Measurements from ENCODE around the gene ABCF1.

The ABCF1 gene

DNA sequence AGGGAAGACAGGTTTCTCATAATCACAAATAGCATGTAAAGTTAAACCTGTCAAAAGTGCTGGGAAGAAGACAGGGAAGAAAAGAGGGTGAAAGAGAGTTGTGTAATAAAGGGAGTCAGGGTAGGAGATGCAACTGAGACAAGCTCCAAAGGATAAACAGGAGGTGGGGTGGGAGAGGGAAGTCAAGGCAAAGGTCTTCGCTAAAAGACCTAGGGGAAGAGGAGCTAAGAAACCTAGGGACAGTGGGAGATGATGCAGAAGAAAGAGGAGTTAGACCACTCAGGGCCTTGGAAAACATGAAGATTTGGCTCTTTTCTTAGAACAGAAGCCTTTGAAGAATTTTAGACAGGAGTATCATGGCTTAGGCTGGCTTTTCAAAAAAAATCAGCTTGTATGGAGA, 7.1 kb upstream of the ABCF1 start:
- peaks cover 27 to 51% (median 43%) of the 10 kb centered on the region in 11 experiments for H3K36me3 ChIP-seq
- H3K4me2 ChIP-seq, result no peak overlapping the region
- no peak overlapping the region for H3K9ac ChIP-seq
- TF ChIP-seq Cebpa-rat (IDR thresholded peaks at IDR 0.05), result no peak
- H3K9me3 ChIP-seq (replicated peaks in 1 of 11), result no peaks in the 10 kb centered on the region
- no peak overlapping the region for H3K27ac ChIP-seq
- H3K27me3 ChIP-seq, result no peaks in the 10 kb centered on the region
- peaks cover 1 to 9% (median 4%) of the 10 kb centered on the region in 10 experiments; a peak in 16 of 20 replicates for H3K4me1 ChIP-seq
- H4K20me1 ChIP-seq, result peaks cover 0 to 23% (median 7%) of the 10 kb centered on the region in 11 experiments; a peak in 6 of 22 replicates
- H3K4me3 ChIP-seq, result no peak overlapping the region

DNA sequence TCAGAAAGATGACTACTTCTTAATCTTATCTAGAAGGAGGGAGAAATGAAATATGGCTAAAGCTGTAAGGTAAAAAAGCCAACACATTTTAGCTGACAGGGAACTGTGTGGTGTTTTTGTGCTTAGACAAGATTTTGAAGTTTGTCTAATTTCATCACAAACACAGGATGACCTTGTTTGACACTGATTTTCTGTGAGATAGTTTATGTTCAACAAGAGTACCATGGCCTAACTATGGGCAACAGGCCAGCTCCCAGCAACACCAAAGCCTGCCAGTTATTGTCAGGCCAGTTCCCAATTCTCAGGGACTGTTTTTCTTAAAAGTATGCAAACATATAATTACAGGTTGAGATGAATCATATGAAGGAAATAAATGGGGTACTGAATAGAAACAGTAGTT, 5.5 kb upstream of the ABCF1 start:
- H3K4me1 ChIP-seq, result peaks cover 10 to 21% (median 14%) of the 10 kb centered on the region in 10 experiments
- no peak overlapping the region for H3K9ac ChIP-seq
- no peak for TF ChIP-seq Cebpa-rat (IDR thresholded peaks at IDR 0.05)
- H3K9me3 ChIP-seq (replicated peaks in 1 of 11), result no peaks in the 10 kb centered on the region
- H3K4me3 ChIP-seq, result no peak overlapping the region
- H3K27me3 ChIP-seq, result no peaks in the 10 kb centered on the region
- H3K4me2 ChIP-seq, result no peak overlapping the region
- H4K20me1 ChIP-seq, result peaks cover 0 to 20% (median 7%) of the 10 kb centered on the region in 11 experiments; a peak in 6 of 22 replicates
- peaks cover 27 to 40% (median 35%) of the 10 kb centered on the region in 11 experiments for H3K36me3 ChIP-seq
- no peak overlapping the region for H3K27ac ChIP-seq

DNA sequence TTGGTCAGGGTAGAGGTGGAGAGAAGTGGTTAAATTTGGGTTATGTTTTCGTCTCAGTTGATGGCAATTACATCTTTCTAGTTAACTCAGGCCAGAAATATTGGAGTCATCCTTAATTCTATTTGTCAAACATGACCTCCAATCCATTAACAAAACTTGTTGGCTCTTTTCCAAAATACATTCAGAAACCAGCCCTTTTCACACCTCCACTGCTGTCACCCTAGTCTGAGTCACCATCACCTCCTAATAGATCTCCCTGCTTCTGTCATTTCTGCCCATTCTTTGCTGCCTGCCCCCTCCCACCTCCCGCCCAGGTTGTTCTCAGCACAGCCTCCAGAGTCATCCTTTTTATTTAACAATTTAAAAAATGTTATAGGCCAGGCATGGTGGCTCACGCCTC, 3.0 kb upstream of the ABCF1 start:
- no peak for TF ChIP-seq Cebpa-rat (IDR thresholded peaks at IDR 0.05)
- H3K4me2 ChIP-seq, result no peak overlapping the region
- H3K4me1 ChIP-seq, result peaks cover 27 to 37% (median 31%) of the 10 kb centered on the region in 10 experiments
- no peak overlapping the region for H3K27ac ChIP-seq
- no peak overlapping the region for H3K4me3 ChIP-seq
- no peak overlapping the region for H3K9ac ChIP-seq
- peaks cover 13 to 21% (median 17%) of the 10 kb centered on the region in 11 experiments; a peak in 20 of 22 replicates for H4K20me1 ChIP-seq
- H3K27me3 ChIP-seq, result no peaks in the 10 kb centered on the region
- H3K9me3 ChIP-seq (replicated peaks in 1 of 11), result no peaks in the 10 kb centered on the region
- peaks cover 6 to 25% (median 16%) of the 10 kb centered on the region in 11 experiments; a peak in 21 of 22 replicates for H3K36me3 ChIP-seq

DNA sequence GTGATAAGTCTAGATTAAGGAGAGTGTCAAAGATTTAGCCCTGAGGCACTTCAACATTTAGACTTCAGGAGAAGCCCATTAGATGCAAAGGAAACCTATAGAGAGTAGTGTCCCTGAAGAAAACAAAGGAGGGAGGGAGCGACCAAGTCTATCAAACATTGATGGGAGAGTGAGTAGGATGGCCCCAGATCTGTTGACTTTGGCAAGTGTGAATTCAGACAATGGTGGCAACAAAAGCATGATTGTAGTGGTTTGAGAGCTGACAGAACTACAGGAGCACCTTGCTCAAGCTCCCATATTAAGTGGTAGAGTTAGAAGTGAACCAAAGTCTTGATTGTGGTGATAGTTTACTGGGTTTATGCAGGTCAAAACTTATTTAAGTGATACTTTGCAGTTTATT, 979 bp upstream of the ABCF1 start:
- Histone ChIP-seq H3K4me1 (peaks cover 42 to 52% (median 46%) of the 10 kb centered on the region in 10 experiments), H3K4me3 (peak overlapping the region; percentile 69 to 86 (median 78)), H3K9ac (peak overlapping the region; percentile 83 to 95 (median 91); a peak in 20 of 22 replicates), H3K9me3 (replicated peaks in 1 of 11) (no peaks in the 10 kb centered on the region), H3K4me2 (peak overlapping the region; percentile 91 to 97 (median 94)), H3K27me3 (no peaks in the 10 kb centered on the region), H3K27ac (peak overlapping the region in 6 of 11 experiments; percentile 85 to 96 (median 91); a peak in 9 of 22 replicates), H4K20me1 (peaks cover 31 to 38% (median 37%) of the 10 kb centered on the region in 11 experiments; a peak in 20 of 22 replicates), H3K36me3 (peaks cover 0 to 30% (median 24%) of the 10 kb centered on the region in 11 experiments; a peak in 19 of 22 replicates)
- no peak for TF ChIP-seq Cebpa-rat (IDR thresholded peaks at IDR 0.05)

DNA sequence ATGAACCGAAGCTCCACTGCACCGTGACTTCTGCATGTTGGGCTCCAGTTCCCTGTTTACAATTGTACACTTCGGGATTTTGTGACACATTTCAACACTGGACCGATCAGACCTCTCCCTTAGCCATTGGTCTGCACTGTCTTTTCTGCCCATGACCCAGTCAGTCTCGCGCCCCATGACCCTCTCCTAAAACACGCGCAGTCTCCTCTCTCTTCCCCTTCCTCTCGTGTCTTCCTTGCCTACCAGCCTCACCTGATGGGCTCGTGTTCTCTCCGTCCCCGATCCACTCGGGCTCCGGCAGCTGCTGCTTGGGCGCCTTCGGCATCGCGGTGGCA, 535 bp upstream of the ABCF1 start:
- H3K4me1 ChIP-seq, result peaks cover 42 to 56% (median 46%) of the 10 kb centered on the region in 10 experiments
- H3K36me3 ChIP-seq, result peaks cover 0 to 34% (median 29%) of the 10 kb centered on the region in 11 experiments; a peak in 20 of 22 replicates
- TF ChIP-seq Cebpa-rat (IDR thresholded peaks at IDR 0.05), result no peak
- no peaks in the 10 kb centered on the region for H3K27me3 ChIP-seq
- peak overlapping the region; percentile 83 to 96 (median 93); a peak in 21 of 22 replicates for H3K27ac ChIP-seq
- peak overlapping the region; percentile 83 to 95 (median 91) for H3K9ac ChIP-seq
- peak overlapping the region; percentile 91 to 97 (median 94) for H3K4me2 ChIP-seq
- H3K9me3 ChIP-seq (replicated peaks in 1 of 11), result no peaks in the 10 kb centered on the region
- peak overlapping the region; percentile 69 to 86 (median 78) for H3K4me3 ChIP-seq
- H4K20me1 ChIP-seq, result peaks cover 35 to 43% (median 42%) of the 10 kb centered on the region in 11 experiments; a peak in 20 of 22 replicates

DNA sequence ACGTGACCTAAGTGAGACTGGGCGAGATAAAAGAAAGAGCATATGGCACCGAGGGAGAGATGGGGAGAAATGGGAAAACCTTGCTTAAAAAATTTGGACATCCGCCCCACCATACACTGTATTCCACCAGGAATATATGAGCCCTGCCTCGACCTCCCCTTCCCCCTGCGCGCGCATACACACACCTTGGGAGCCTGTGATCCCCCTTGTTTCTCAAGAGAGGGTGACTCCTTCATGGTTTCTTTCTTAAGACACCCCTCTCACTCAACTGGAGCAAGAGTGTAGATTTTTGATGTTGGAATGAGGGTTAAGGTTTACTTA, 480 bp downstream of the ABCF1 start:
- Histone ChIP-seq H3K4me2 (peak overlapping the region; percentile 88 to 97 (median 95)), H3K36me3 (peaks cover 5 to 45% (median 38%) of the 10 kb centered on the region in 11 experiments), H3K27ac (peak overlapping the region; percentile 83 to 96 (median 93)), H3K27me3 (no peaks in the 10 kb centered on the region), H3K4me1 (peaks cover 40 to 58% (median 44%) of the 10 kb centered on the region in 10 experiments), H3K4me3 (peak overlapping the region; percentile 69 to 86 (median 78)), H3K9me3 (replicated peaks in 1 of 11) (no peaks in the 10 kb centered on the region), H4K20me1 (peaks cover 45 to 53% (median 52%) of the 10 kb centered on the region in 11 experiments; a peak in 20 of 22 replicates), H3K9ac (peak overlapping the region; percentile 83 to 95 (median 91))
- TF ChIP-seq Cebpa-rat (IDR thresholded peaks at IDR 0.05), result no peak

DNA sequence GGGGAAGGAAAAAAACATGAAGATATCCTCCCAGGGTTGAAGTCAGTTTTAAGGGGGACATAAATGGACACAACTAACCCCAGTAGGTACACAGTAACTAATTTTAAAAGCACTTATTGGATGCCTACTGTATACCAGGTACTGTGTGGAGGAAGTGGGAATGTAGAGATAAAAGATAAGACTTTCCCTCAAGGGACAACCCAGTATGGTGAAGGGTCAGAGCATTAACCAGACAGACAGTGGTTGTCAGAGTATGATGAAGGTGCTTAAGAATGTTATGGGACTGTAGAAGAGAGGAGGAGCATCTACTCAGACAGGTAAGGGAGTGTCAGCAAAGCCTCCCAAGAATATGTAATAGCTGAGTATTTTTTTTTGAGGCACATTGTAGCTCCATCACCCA, 906 bp downstream of the ABCF1 start:
- peak overlapping the region; percentile 69 to 86 (median 78) for H3K4me3 ChIP-seq
- no peaks in the 10 kb centered on the region for H3K27me3 ChIP-seq
- peak overlapping the region; percentile 83 to 96 (median 93); a peak in 19 of 22 replicates for H3K27ac ChIP-seq
- H3K4me1 ChIP-seq, result peaks cover 40 to 58% (median 44%) of the 10 kb centered on the region in 10 experiments
- TF ChIP-seq Cebpa-rat (IDR thresholded peaks at IDR 0.05), result no peak
- H3K9me3 ChIP-seq (replicated peaks in 1 of 11), result no peaks in the 10 kb centered on the region
- H3K36me3 ChIP-seq, result peaks cover 9 to 49% (median 42%) of the 10 kb centered on the region in 11 experiments
- H3K9ac ChIP-seq, result peak overlapping the region; percentile 83 to 95 (median 91)
- peaks cover 49 to 57% (median 56%) of the 10 kb centered on the region in 11 experiments; a peak in 21 of 22 replicates for H4K20me1 ChIP-seq
- H3K4me2 ChIP-seq, result peak overlapping the region; percentile 88 to 97 (median 95)

DNA sequence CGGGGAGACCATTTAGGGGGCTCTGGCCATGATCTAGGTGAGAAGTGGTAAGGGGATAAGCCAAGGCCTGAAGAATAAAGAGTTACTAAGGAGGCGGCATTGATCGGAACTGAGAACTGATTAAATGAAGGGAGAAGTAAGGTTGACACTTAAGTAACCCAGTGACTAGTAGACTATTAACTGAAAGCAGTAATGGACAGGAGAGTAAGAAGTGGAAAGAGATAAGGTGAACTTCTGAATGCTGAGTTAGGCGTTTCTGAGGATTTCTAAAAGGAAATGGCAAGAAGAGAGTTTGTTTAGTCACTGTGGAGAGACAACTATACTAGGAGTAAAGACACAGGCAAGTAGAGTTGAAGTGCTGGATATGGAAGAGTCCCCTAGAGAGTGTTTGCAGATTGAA, 1.9 kb downstream of the ABCF1 start:
- Histone ChIP-seq H3K36me3 (peaks cover 19 to 58% (median 52%) of the 10 kb centered on the region in 11 experiments), H3K4me2 (peak overlapping the region; percentile 88 to 97 (median 95))
- TF ChIP-seq Cebpa-rat (IDR thresholded peaks at IDR 0.05), result no peak

DNA sequence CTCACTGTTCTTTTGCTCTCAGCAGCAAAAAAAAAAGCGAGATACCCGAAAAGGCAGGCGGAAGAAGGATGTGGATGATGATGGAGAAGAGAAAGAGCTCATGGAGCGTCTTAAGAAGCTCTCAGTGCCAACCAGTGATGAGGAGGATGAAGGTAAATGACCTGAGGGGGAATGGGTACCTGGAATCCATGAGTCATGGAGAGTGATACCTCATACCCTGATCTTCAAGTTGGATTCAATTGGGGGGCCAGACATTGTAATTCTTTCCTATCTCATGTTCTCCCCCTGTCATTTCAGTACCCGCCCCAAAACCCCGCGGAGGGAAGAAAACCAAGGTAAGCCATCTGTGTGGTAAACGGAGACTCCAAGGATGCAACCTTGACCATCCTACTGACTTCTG, 6.8 kb downstream of the ABCF1 start:
- Histone ChIP-seq H3K4me3 (no peak overlapping the region), H3K4me2 (no peak overlapping the region), H3K27me3 (no peaks in the 10 kb centered on the region), H3K4me1 (peaks cover 13 to 28% (median 17%) of the 10 kb centered on the region in 10 experiments), H3K36me3 (peaks cover 65 to 100% (median 97%) of the 10 kb centered on the region in 11 experiments), H3K9ac (no peak overlapping the region), H3K27ac (no peak overlapping the region), H4K20me1 (peaks cover 39 to 73% (median 54%) of the 10 kb centered on the region in 11 experiments; a peak in 21 of 22 replicates), H3K9me3 (replicated peaks in 1 of 11) (no peaks in the 10 kb centered on the region)
- TF ChIP-seq Cebpa-rat (IDR thresholded peaks at IDR 0.05), result no peak

More for the DNA sequence above, 1.9 kb downstream of the ABCF1 start:
- Histone ChIP-seq H3K9me3 (replicated peaks in 1 of 11) (no peaks in the 10 kb centered on the region), H3K27me3 (no peaks in the 10 kb centered on the region), H3K9ac (peak overlapping the region; percentile 83 to 95 (median 91); a peak in 21 of 22 replicates), H3K4me1 (peaks cover 40 to 58% (median 44%) of the 10 kb centered on the region in 10 experiments), H4K20me1 (peaks cover 50 to 67% (median 66%) of the 10 kb centered on the region in 11 experiments; a peak in 21 of 22 replicates), H3K4me3 (peak overlapping the region in 7 of 10 experiments; percentile 69 to 86 (median 78); a peak in 10 of 20 replicates), H3K27ac (no peak overlapping the region)

Measured in BLaER1 treated with 17β-estradiol and CSF1 and Interleukin-3, amounts not matched to agents 10 nM and 100 nM (cell line).